Measurements from ENCODE around the gene XK. TPM values are rescaled to one million over a fixed set of nuclear protein-coding genes. Genes with fewer than 3 reads are reported as not detected.
"Not testable (repeated sequence)": the region's sequence is repeated elsewhere in the genome, so short reads cannot be mapped to it uniquely, and the experiment has no call there.

The XK gene, protein sequence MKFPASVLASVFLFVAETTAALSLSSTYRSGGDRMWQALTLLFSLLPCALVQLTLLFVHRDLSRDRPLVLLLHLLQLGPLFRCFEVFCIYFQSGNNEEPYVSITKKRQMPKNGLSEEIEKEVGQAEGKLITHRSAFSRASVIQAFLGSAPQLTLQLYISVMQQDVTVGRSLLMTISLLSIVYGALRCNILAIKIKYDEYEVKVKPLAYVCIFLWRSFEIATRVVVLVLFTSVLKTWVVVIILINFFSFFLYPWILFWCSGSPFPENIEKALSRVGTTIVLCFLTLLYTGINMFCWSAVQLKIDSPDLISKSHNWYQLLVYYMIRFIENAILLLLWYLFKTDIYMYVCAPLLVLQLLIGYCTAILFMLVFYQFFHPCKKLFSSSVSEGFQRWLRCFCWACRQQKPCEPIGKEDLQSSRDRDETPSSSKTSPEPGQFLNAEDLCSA
- polyA plus RNA-seq (ENCODE audit: insufficient read length in 4 of 4), result 1 to 10 TPM; 1.0 to 3.6 (median 1.2) TPM

GRCh38 chrX:37685381-37686359 lies at the start of gene XK:
Gene XK, plus strand, starts transcription at chrX:37685791. Its CDS starts 171 bp downstream, at chrX:37685962.
- no peak for DNase-seq (ENCODE audit: low read depth in 4 of 4, low spot score in 3 of 4)

- no peak for DNase-seq (ENCODE audit: low read depth in 4 of 4, low spot score in 3 of 4)
Measured at GRCh38 chrX:37638047-37638446, 47.5 kb upstream of the XK start.

DNA sequence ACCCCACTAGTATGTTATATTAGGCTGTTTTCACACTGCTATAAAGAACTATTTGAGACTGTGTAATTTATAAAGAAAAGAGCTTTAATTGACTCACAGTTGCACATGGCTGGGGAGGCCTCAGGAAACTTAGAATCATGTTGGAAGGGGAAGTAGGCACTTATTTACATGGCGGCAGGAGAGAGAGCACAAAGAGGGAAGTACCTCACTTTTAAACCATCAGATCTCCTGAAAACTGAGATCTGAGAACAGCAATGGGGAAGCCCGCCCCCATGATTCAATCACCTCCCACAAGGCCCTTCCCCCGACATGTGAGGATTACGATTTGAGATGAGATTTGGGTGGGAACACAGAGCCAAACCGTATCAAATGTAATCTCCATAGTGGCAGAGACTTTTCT lies 45.4 kb upstream of the XK start:
- DNase-seq (ENCODE audit: low read depth in 4 of 4, low spot score in 3 of 4), result no peak

- DNase-seq (ENCODE audit: low read depth in 4 of 4, low spot score in 3 of 4), result no peak
Measured at GRCh38 chrX:37641859-37642258, 43.7 kb upstream of the XK start.

- DNase-seq (ENCODE audit: low read depth in 4 of 4, low spot score in 3 of 4), result no peak
Measured at GRCh38 chrX:37644381-37645305, 40.9 kb upstream of the XK start.

GRCh38 chrX:37646254-37646653 lies 39.3 kb upstream of the XK start:
- no peak for DNase-seq (ENCODE audit: low read depth in 4 of 4, low spot score in 3 of 4)

GRCh38 chrX:37650879-37651278 lies 34.7 kb upstream of the XK start:
- not testable (repeated sequence) for DNase-seq (ENCODE audit: low read depth in 4 of 4, low spot score in 3 of 4)

DNA sequence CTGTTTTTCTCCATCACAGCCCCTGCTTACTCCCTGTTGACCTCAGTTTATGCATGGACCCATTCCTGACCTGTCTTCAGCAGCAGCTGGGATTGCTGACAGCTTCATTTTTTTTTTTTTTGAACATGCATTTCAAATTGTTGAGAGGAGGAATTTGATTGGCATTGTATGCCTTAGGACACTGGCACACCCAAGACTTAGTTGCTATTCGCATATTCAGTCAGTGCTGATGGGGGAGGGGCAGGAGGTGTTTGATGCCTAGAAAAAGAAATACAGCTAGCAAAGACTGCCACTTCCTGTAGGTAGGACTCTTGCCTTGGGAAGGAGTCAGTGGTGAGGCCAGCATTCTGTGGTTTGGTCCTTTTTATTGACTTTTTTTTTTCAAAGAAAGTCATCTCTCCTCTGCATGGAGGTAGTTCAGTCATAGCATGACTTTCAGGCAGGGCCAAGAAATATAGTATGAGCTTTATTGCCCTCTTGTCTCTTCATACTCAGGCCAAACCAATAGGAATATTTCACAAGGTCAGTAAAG lies 33.6 kb upstream of the XK start:
- no peak for DNase-seq (ENCODE audit: low read depth in 4 of 4, low spot score in 3 of 4)

- DNase-seq (ENCODE audit: low read depth in 4 of 4, low spot score in 3 of 4), result no peak
Measured at GRCh38 chrX:37652589-37653231, 32.9 kb upstream of the XK start.

- DNase-seq (ENCODE audit: low read depth in 4 of 4, low spot score in 3 of 4), result no peak
Measured at GRCh38 chrX:37653397-37654085, 32.0 kb upstream of the XK start.

- DNase-seq (ENCODE audit: low read depth in 4 of 4, low spot score in 3 of 4), result no peak
Measured at GRCh38 chrX:37658343-37659030, 27.1 kb upstream of the XK start.

DNA sequence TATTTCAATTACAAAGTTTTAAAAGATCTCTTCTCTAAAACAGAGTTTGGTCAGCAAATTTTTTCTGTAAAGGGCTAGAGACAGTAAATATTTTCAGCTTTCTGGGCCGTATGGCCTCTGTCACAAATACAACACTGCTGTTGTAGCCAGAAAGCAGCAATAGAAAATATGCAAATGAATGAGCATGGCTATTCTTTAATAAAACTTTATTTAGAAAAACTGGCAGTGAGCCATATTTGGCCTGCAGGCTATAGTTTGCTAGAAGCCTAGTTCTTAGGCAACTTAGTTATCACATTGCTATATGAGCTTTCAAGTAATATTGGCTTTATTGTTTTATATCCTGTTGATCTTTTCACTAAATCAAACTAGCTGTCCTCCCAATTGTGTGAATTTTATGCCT lies 26.5 kb upstream of the XK start:
- no peak for DNase-seq (ENCODE audit: low read depth in 4 of 4, low spot score in 3 of 4)

DNA sequence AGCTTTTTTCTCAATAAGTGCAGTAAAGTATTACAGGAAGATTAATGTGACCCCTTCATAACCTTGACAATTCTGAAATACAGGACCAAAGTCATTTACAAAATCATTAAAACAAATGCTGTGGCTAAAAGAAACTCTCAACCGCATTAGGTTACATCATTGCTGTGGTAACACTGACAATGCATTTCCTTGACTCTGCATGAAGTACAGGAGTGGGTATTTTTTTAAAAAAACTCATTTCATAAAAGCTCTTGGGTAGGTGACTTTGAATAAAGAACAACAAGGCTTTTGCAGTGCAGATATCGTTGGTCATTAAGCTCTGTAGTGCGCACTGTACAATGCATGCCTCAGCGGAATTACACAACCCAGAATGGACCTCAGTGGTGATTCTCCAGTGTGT lies 23.4 kb upstream of the XK start:
- DNase-seq (ENCODE audit: low read depth in 4 of 4, low spot score in 3 of 4), result no peak

- no peak for DNase-seq (ENCODE audit: low read depth in 4 of 4, low spot score in 3 of 4)
Measured at GRCh38 chrX:37666516-37666915, 19.1 kb upstream of the XK start.

GRCh38 chrX:37667141-37667540 lies 18.4 kb upstream of the XK start:
- DNase-seq (ENCODE audit: low read depth in 4 of 4, low spot score in 3 of 4), result no peak

DNA sequence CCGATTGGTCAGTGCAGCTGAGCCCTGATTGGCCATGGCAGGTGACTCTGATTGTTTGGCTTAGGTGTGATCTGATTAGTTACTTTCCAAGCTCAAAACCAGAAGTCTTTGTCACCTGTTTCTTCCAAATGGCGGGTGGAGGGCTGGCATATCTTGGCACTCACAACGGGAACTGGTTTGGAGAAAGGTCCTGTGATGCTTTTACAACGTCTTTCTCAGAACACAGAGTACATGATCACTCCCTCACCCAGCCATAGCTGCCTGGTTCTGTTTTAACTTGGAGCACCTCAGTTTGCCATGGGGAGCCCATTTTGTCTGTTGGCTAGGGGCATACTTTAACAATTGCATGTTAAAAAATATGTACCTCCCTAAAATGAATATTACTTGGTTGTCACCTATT lies 13.0 kb upstream of the XK start:
- no peak for DNase-seq (ENCODE audit: low read depth in 4 of 4, low spot score in 3 of 4)

GRCh38 chrX:37676811-37677210 lies 8.8 kb upstream of the XK start:
- no peak for DNase-seq (ENCODE audit: low read depth in 4 of 4, low spot score in 3 of 4)

- DNase-seq (ENCODE audit: low read depth in 4 of 4, low spot score in 3 of 4), result no peak
Measured at GRCh38 chrX:37677243-37677642, 8.3 kb upstream of the XK start.
